WI38 (cell line): ENCODE measurements around the gene CCDC30.
"Not testable (repeated sequence)": the region's sequence is repeated elsewhere in the genome, so short reads cannot be mapped to it uniquely, and the experiment has no call there.

Experiments
- H3K4me3 ChIP-seq: 2 replicates; pipeline ENCODE4 v1.5.1; 2011; ENCODE audit warnings: low read depth, mild to moderate bottlenecking, control low read depth, low read length
- CTCF ChIP-seq: IDR thresholded peaks from 2 replicates; pipeline ENCODE4 v1.5.1; 2012; ENCODE audit warnings: low read depth, mild to moderate bottlenecking, control low read depth, low read length

Gene CCDC30

DNA sequence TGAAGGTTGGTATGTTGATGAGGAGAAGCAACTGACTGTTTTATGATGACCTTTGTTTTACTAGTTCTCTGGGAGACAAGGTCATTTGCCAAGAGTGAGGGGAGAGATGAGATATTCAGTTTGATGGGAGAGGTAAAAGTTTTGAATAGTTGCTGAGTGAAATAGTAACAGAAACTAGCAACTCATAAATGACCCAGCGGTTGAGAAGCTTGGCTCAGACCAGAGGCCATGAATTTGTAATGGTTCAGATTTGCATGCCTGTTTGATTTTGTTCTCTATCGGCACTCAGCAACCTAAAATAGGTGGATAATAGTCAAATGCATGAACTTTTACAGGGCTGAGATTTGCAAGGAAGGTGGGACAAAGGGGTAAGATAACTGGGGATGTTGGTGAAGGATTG, 6.6 kb downstream of the CCDC30 start:
- no peak overlapping the region for H3K4me3 ChIP-seq
- no peak for TF ChIP-seq CTCF

GRCh38 chr1:42476605-42477004, 13.5 kb downstream of the CCDC30 start:
- TF ChIP-seq CTCF = no peak
- H3K4me3 ChIP-seq = no peak overlapping the region

DNA sequence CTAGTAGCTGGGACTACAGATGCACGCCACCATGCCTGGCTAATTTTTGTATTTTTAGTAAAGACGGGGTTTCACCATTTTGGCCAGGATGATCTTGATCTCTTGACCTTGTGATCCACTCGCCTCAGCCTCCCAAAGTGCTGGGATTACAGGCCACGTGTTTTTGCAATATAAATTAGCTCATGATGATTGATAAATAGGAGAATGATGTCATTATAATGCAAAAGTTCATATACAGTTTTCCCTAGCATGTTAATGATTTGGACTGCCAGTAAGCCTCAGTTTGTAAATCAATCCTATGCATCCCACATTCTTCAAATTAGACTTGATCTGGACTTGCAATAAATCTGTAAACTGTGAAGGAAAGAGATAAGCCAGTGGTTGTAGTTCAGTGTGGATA, 14.3 kb downstream of the CCDC30 start:
- H3K4me3 ChIP-seq = not testable (repeated sequence)

DNA sequence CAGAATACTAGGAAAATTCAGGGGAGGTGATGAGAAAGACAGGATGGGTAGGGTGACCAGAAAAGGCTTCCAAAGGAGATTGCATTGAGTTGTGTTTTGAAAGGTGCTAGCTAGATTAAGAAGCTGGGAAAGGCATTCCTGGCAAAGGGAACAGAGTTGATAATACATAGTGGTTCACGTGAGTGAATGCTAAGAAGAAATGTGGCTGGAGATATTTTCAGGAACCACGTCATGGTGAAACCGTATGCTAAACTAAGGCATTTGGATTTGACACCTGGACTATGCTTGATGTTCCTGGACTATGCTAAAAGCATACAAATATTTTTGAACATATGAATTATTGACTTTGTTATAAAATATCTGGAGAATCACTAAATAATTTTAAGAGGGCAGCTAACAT, 14.7 kb downstream of the CCDC30 start:
- H3K4me3 ChIP-seq = no peak overlapping the region
- TF ChIP-seq CTCF = no peak

- no peak for TF ChIP-seq CTCF
- H3K4me3 ChIP-seq = no peak overlapping the region
Measured at GRCh38 chr1:42479621-42480020, 16.5 kb downstream of the CCDC30 start.

- no peak for TF ChIP-seq CTCF
- H3K4me3 ChIP-seq = no peak overlapping the region
Measured at GRCh38 chr1:42480921-42481320, 17.8 kb downstream of the CCDC30 start.

GRCh38 chr1:42482635-42483153, 19.6 kb downstream of the CCDC30 start:
- no peak for TF ChIP-seq CTCF
- no peak overlapping the region for H3K4me3 ChIP-seq

GRCh38 chr1:42484382-42484781, 21.3 kb downstream of the CCDC30 start:
- no peak for TF ChIP-seq CTCF
- no peak overlapping the region for H3K4me3 ChIP-seq
